NCI-H82 treated with DMSO at 0.1 percent for 48 hours (cell line): ENCODE data around the gene GOLGA6L2.
"Not testable (repeated sequence)": the region's sequence is repeated elsewhere in the genome, so short reads cannot be mapped to it uniquely, and the experiment has no call there.

Source experiments
- DNase-seq: peaks from one replicate; lab custom pipeline; 2025; ENCODE audit not compliant: unreplicated experiment; lab: John Stamatoyannopoulos, UW

The GOLGA6L2 gene

GRCh38 chr15:23447107-23447500 is at the start of gene GOLGA6L2:
Gene GOLGA6L2, minus strand, starts transcription at chr15:23447243. Its CDS starts 62 bp downstream, at chr15:23447181.
- DNase-seq, result no peak

GRCh38 chr15:23484870-23485269 is 37.8 kb upstream of the GOLGA6L2 start:
- DNase-seq, result no peak

- DNase-seq, result no peak
Observed at GRCh38 chr15:23483821-23484299, 36.8 kb upstream of the GOLGA6L2 start.

GRCh38 chr15:23482764-23483489 is 35.9 kb upstream of the GOLGA6L2 start:
- no peak for DNase-seq

GRCh38 chr15:23482228-23482627 is 35.2 kb upstream of the GOLGA6L2 start:
- no peak for DNase-seq

GRCh38 chr15:23477920-23478319 is 30.9 kb upstream of the GOLGA6L2 start:
- DNase-seq, result no peak

- no peak for DNase-seq
Observed at GRCh38 chr15:23472678-23473077, 25.6 kb upstream of the GOLGA6L2 start.

- DNase-seq, result no peak
Observed at GRCh38 chr15:23472033-23472432, 25.0 kb upstream of the GOLGA6L2 start.

GRCh38 chr15:23467110-23467600 is 20.1 kb upstream of the GOLGA6L2 start:
- peak; percentile 20 for DNase-seq

- DNase-seq, result no peak
Observed at GRCh38 chr15:23457890-23458289, 10.8 kb upstream of the GOLGA6L2 start.

GRCh38 chr15:23446215-23447106 is 582 bp downstream of the GOLGA6L2 start:
- DNase-seq, result no peak

GRCh38 chr15:23444269-23444668 is 2.8 kb downstream of the GOLGA6L2 start:
- no peak for DNase-seq

- no peak for DNase-seq
Observed at GRCh38 chr15:23441204-23441603, 5.8 kb downstream of the GOLGA6L2 start.

- no peak for DNase-seq
Observed at GRCh38 chr15:23440596-23440995, 6.4 kb downstream of the GOLGA6L2 start.

GRCh38 chr15:23439513-23439912 is 7.5 kb downstream of the GOLGA6L2 start:
- DNase-seq, result no peak

GRCh38 chr15:23438816-23439466 is 8.1 kb downstream of the GOLGA6L2 start:
- no peak for DNase-seq

GRCh38 chr15:23437673-23438072 is 9.4 kb downstream of the GOLGA6L2 start:
- no peak for DNase-seq

- DNase-seq, result no peak
Observed at GRCh38 chr15:23437146-23437545, 9.9 kb downstream of the GOLGA6L2 start.

GRCh38 chr15:23436421-23436820 is 10.6 kb downstream of the GOLGA6L2 start:
- no peak for DNase-seq

- not testable (repeated sequence) for DNase-seq
Observed at GRCh38 chr15:23434699-23435098, 12.3 kb downstream of the GOLGA6L2 start.

GRCh38 chr15:23425327-23425726 is 21.7 kb downstream of the GOLGA6L2 start:
- not testable (repeated sequence) for DNase-seq
